ENCODE results near the gene HBM.
"Not testable (repeated sequence)": the region's sequence is repeated elsewhere in the genome, so short reads cannot be mapped to it uniquely, and the experiment has no call there.

The HBM gene

DNA sequence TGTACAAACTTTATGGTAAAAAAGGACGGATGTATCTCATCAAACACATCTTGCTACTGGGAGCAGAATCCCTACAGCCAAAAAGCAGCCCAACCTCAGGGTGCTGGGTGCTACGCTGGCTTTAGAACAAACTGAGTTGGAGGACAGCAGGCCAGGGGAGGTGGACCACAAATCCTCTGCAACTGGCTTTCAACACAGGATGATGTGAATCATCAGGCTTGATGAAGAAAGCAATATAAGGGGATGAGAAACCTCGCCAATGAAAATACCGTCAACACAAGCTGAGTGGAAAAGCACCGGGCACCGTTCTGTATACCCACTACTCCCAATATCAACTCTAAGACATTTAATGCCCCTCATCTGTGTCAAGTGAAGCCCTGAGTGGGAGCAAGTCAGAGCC lies 28.7 kb downstream of the HBM start:
- Histone ChIP-seq H3K36me3 (ENCODE audit: insufficient read depth, insufficient read length, low read length) (peaks cover 92% of the 10 kb centered on the region), H3K27me3 (ENCODE audit: insufficient read depth, insufficient read length) (no peaks in the 10 kb centered on the region)
- TF ChIP-seq ZNF274 (IDR thresholded peaks at IDR 0.05; ENCODE audit: low read depth, low read length) (no peak), SUZ12 (IDR thresholded peaks at IDR 0.05; ENCODE audit: extremely low read depth, insufficient read depth, insufficient read length) (no peak), YY1 (IDR thresholded peaks at IDR 0.05; ENCODE audit: insufficient read depth, insufficient read length) (no peak)

DNA sequence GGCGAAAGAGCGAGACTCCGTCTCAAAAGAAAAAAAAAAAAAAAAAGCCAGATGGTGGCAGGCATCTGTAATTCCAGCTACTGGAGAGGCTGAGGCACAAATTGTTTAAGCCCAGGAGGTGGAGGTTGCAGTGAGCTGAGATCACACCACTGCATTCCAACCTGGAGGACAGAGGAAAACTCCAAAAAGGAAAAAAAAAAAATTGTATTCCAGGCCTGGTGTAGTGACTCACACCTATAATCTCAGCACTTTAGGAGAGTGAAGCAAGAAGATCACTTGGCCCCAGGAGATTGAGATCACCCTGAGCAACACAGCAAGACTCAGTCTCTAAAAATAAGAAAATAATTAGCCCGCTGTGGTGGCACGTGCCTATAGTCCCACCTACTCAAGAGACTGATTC lies 34.6 kb downstream of the HBM start:
- Histone ChIP-seq H3K4me1 (ENCODE audit: insufficient read depth, insufficient read length) (no peaks in the 10 kb centered on the region), H3K9me3 (ENCODE audit: insufficient read depth, low read length) (no peaks in the 10 kb centered on the region), H3K27me3 (ENCODE audit: insufficient read depth, insufficient read length) (no peaks in the 10 kb centered on the region), H3K9ac (ENCODE audit: insufficient read length, low read depth) (no peak overlapping the region), H3K36me3 (ENCODE audit: insufficient read depth, insufficient read length, low read length) (peaks cover 73% of the 10 kb centered on the region), H3K4me3 (ENCODE audit: insufficient read length, low read depth) (no peak overlapping the region)
- DNase-seq (ENCODE audit: low read depth, low spot score), result peak; percentile 33
- TF ChIP-seq SUZ12 (IDR thresholded peaks at IDR 0.05; ENCODE audit: extremely low read depth, insufficient read depth, insufficient read length) (no peak), ZNF274 (IDR thresholded peaks at IDR 0.05; ENCODE audit: low read depth, low read length) (no peak), YY1 (IDR thresholded peaks at IDR 0.05; ENCODE audit: insufficient read depth, insufficient read length) (no peak)

More for the DNA sequence above, 28.7 kb downstream of the HBM start:
- Histone ChIP-seq H3K9me3 (ENCODE audit: insufficient read depth, low read length) (no peaks in the 10 kb centered on the region), H3K4me3 (ENCODE audit: insufficient read length, low read depth) (no peak overlapping the region), H3K9ac (ENCODE audit: insufficient read length, low read depth) (no peak overlapping the region), H3K4me1 (ENCODE audit: insufficient read depth, insufficient read length) (no peaks in the 10 kb centered on the region)
- no peak for DNase-seq (ENCODE audit: low read depth, low spot score)

DNA sequence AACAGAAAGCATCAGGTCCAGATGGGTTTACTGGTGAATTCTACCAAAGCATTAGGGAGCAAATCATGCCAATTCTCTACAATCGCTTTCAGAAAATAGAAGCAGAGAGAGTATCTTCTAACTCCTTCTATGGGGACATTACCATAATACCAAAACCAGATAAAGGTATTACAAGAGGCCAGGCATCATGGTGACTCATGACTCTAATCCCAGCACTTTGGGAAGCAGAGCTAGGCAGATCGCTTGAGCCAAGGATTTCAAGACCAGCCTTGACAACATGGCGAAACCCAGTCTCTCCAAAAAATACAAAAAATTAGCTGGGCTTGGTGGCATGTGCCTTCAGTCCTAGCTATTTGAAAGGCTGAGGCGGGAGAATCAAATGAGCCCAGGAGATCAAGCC lies 37.5 kb downstream of the HBM start:
- TF ChIP-seq ZNF274 (IDR thresholded peaks at IDR 0.05; ENCODE audit: low read depth, low read length) (no peak), SUZ12 (IDR thresholded peaks at IDR 0.05; ENCODE audit: extremely low read depth, insufficient read depth, insufficient read length) (no peak), YY1 (IDR thresholded peaks at IDR 0.05; ENCODE audit: insufficient read depth, insufficient read length) (no peak)
- H3K4me3 ChIP-seq (ENCODE audit: insufficient read length, low read depth), result no peak overlapping the region
- no peak overlapping the region for H3K9ac ChIP-seq (ENCODE audit: insufficient read length, low read depth)
- DNase-seq (ENCODE audit: low read depth, low spot score), result no peak
- no peaks in the 10 kb centered on the region for H3K4me1 ChIP-seq (ENCODE audit: insufficient read depth, insufficient read length)
- no peaks in the 10 kb centered on the region for H3K9me3 ChIP-seq (ENCODE audit: insufficient read depth, low read length)
- H3K27me3 ChIP-seq (ENCODE audit: insufficient read depth, insufficient read length), result no peaks in the 10 kb centered on the region
- H3K36me3 ChIP-seq (ENCODE audit: insufficient read depth, insufficient read length, low read length), result peaks cover 75% of the 10 kb centered on the region

DNA sequence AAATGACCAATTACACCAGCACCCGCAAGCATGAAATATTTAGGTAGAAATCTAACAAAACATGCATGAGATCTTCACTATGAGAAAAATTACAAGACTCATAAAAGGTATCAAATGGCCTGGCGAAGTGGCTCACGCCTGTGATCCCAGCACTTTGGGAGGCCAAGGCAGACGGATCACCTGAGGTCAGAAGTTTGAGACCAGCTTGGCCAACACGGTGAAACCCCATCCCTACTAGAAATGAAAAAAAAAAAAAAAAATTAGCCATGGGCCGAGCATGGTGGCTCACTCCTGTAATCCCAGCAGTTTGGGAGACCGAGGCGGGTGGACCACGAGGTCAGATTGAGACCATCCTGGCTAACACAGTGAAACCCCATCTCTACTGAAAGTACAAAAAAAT lies 38.3 kb downstream of the HBM start:
- not testable (repeated sequence) for DNase-seq (ENCODE audit: low read depth, low spot score); H3K9me3 ChIP-seq (ENCODE audit: insufficient read depth, low read length); H3K9ac ChIP-seq (ENCODE audit: insufficient read length, low read depth); H3K4me3 ChIP-seq (ENCODE audit: insufficient read length, low read depth); H3K27me3 ChIP-seq (ENCODE audit: insufficient read depth, insufficient read length); H3K4me1 ChIP-seq (ENCODE audit: insufficient read depth, insufficient read length)
- H3K36me3 ChIP-seq (ENCODE audit: insufficient read depth, insufficient read length, low read length), result peaks cover 75% of the 10 kb centered on the region

DNA sequence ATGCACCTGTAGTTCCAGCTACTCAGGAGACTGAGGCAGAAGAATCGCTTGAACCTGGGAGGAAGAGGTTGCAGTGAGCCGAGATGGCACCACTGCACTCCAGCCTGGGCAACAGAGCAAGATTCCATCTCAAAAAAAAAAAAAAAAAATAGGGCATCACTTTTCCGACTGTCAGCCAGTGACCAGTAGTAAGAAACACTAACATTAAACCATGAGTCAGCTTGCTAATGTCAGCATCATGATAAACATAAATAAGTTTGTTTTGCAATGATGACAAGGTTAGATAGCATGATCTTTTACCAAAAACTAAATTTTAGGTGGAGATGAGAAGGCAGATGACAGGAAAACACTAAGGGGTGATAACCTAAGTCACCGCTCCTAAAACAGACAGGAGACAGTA lies 43.6 kb downstream of the HBM start:
- H3K9me3 ChIP-seq (ENCODE audit: insufficient read depth, low read length); H3K4me1 ChIP-seq (ENCODE audit: insufficient read depth, insufficient read length); DNase-seq (ENCODE audit: low read depth, low spot score); H3K27me3 ChIP-seq (ENCODE audit: insufficient read depth, insufficient read length); H3K9ac ChIP-seq (ENCODE audit: insufficient read length, low read depth); H3K4me3 ChIP-seq (ENCODE audit: insufficient read length, low read depth): not testable (repeated sequence)
- H3K36me3 ChIP-seq (ENCODE audit: insufficient read depth, insufficient read length, low read length), result peaks cover 91% of the 10 kb centered on the region

DNA sequence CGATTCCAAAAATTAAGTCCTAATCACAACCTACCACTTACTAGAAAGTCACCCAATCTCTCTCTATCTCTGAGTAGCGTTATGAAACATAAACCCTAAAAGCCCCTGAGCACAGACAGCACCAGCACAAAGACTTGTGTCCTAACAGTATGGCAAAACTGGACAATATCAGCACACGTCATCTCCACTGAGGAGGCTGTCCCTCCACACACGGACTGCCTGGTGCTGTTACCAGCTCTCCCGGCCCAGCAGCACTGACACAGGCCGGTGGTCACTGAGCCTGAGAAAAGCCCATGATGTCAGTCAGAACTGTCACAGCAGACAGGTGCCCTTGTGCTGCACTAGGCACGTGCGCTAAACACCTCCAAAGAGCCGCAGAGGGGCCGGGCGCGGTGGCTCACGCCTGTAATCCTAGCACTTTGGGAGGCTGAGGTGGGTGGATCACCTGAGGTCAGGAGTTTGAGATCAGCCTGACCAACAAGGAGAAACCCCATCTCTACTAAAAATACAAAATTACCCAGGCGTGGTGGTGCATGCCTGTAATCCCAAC lies 45.9 kb downstream of the HBM start:
- H3K36me3 ChIP-seq (ENCODE audit: insufficient read depth, insufficient read length, low read length), result peaks cover 90% of the 10 kb centered on the region
- not testable (repeated sequence) for H3K9ac ChIP-seq (ENCODE audit: insufficient read length, low read depth); H3K9me3 ChIP-seq (ENCODE audit: insufficient read depth, low read length); H3K4me1 ChIP-seq (ENCODE audit: insufficient read depth, insufficient read length); H3K4me3 ChIP-seq (ENCODE audit: insufficient read length, low read depth); DNase-seq (ENCODE audit: low read depth, low spot score); H3K27me3 ChIP-seq (ENCODE audit: insufficient read depth, insufficient read length)

DNA sequence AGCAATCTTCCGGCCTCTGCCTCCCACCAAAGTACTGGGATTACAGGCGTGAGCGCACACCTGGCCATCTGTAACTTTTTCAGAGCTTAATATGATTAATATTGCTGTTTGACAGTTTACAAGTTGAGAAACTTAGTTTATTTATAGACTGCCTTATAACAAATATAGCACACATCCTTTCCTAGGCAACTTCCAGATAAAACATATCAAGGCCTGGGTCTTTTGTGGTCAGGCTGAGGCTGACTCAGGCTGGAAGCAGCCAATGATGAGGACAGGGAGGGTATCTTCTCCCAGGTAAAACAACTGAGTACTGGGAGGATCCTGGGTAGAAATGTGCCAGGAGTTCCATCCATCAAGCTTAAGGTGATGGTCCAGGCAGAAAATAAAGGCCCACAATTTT lies 47.2 kb downstream of the HBM start:
- no peak for TF ChIP-seq ZNF274 (IDR thresholded peaks at IDR 0.05; ENCODE audit: low read depth, low read length)
- no peak for TF ChIP-seq YY1 (IDR thresholded peaks at IDR 0.05; ENCODE audit: insufficient read depth, insufficient read length)
- TF ChIP-seq SUZ12 (IDR thresholded peaks at IDR 0.05; ENCODE audit: extremely low read depth, insufficient read depth, insufficient read length), result no peak
- Histone ChIP-seq H3K4me1 (ENCODE audit: insufficient read depth, insufficient read length) (no peaks in the 10 kb centered on the region), H3K27me3 (ENCODE audit: insufficient read depth, insufficient read length) (no peaks in the 10 kb centered on the region), H3K36me3 (ENCODE audit: insufficient read depth, insufficient read length, low read length) (peaks cover 90% of the 10 kb centered on the region), H3K4me3 (ENCODE audit: insufficient read length, low read depth) (no peak overlapping the region), H3K9me3 (ENCODE audit: insufficient read depth, low read length) (no peaks in the 10 kb centered on the region), H3K9ac (ENCODE audit: insufficient read length, low read depth) (no peak overlapping the region)
- DNase-seq (ENCODE audit: low read depth, low spot score), result no peak

All from NT2/D1 (cell line).